HG03571 (cell line): Measurements from ENCODE around the gene LRMDA.

ENCODE experiments used
- ATAC-seq: cut with Tn5 transposase; IDR thresholded peaks from one replicate; pipeline ENCODE4 v1.9.1; 2021; ENCODE audit not compliant: unreplicated experiment

The LRMDA gene

GRCh38 chr10:75887992-75888680 is 456.7 kb downstream of the LRMDA start:
- no peak for ATAC-seq

GRCh38 chr10:75889051-75889450 is 457.6 kb downstream of the LRMDA start:
- no peak for ATAC-seq

GRCh38 chr10:75894761-75895160 is 463.3 kb downstream of the LRMDA start:
- no peak for ATAC-seq

GRCh38 chr10:75895259-75895658 is 463.8 kb downstream of the LRMDA start:
- no peak for ATAC-seq

- ATAC-seq = no peak
These were observed 468.5 kb downstream of the LRMDA start for GRCh38 chr10:75899816-75900390.

GRCh38 chr10:75902816-75903215 is 471.4 kb downstream of the LRMDA start:
- no peak for ATAC-seq

GRCh38 chr10:75904499-75905283 is 473.3 kb downstream of the LRMDA start:
- ATAC-seq = no peak

GRCh38 chr10:75905490-75905889 is 474.1 kb downstream of the LRMDA start:
- ATAC-seq = no peak

GRCh38 chr10:75910032-75910431 is 478.6 kb downstream of the LRMDA start:
- ATAC-seq = no peak

GRCh38 chr10:75911426-75911825 is 480.0 kb downstream of the LRMDA start:
- ATAC-seq = no peak

GRCh38 chr10:75916906-75917305 is 485.5 kb downstream of the LRMDA start:
- ATAC-seq = no peak

- ATAC-seq = no peak
These were observed 488.5 kb downstream of the LRMDA start for GRCh38 chr10:75919913-75920312.

- ATAC-seq = no peak
These were observed 491.0 kb downstream of the LRMDA start for GRCh38 chr10:75922435-75922834.

GRCh38 chr10:75924309-75924902 is 493.0 kb downstream of the LRMDA start:
- ATAC-seq = no peak

GRCh38 chr10:75925999-75926398 is 494.6 kb downstream of the LRMDA start:
- no peak for ATAC-seq

GRCh38 chr10:75926763-75927162 is 495.3 kb downstream of the LRMDA start:
- ATAC-seq = no peak

- no peak for ATAC-seq
These were observed 496.8 kb downstream of the LRMDA start for GRCh38 chr10:75928231-75928630.

GRCh38 chr10:75929630-75930161 is 498.3 kb downstream of the LRMDA start:
- no peak for ATAC-seq

- ATAC-seq = no peak
These were observed 501.5 kb downstream of the LRMDA start for GRCh38 chr10:75932921-75933320.

- no peak for ATAC-seq
These were observed 503.8 kb downstream of the LRMDA start for GRCh38 chr10:75935240-75935639.

- no peak for ATAC-seq
These were observed 504.4 kb downstream of the LRMDA start for GRCh38 chr10:75935650-75936400.
